Astrocyte (in vitro differentiated cells and primary cell): ENCODE results near the gene BCL2L14. TPM values are rescaled to one million over a fixed set of nuclear protein-coding genes. Genes with fewer than 3 reads are reported as not detected.
"Not testable (repeated sequence)": the region's sequence is repeated elsewhere in the genome, so short reads cannot be mapped to it uniquely, and the experiment has no call there.

ENCODE experiments used
- DNase-seq: peaks from one replicate; pipeline ENCODE4 v3.0.0-alpha.2; 2010; ENCODE audit warnings: low read depth
- FAIRE-seq: peaks from 2 replicates; lab custom pipeline; 2011; peaks lifted over from hg19 to GRCh38; lab: Jason Lieb, UNC
- H2AFZ ChIP-seq: 2 replicates; pipeline ENCODE4 v1.6.0; 2012; ENCODE audit warnings: low read depth, low read length, inconsistent platforms
- H3K27ac ChIP-seq: 2 replicates; pipeline ENCODE4 v1.5.1; 2011; ENCODE audit warnings: low read depth, low read length, inconsistent platforms
- H3K27me3 ChIP-seq: 2 replicates; pipeline ENCODE4 v1.6.0; 2011; ENCODE audit warnings: low read length, inconsistent platforms; ENCODE audit not compliant: insufficient read depth
- H3K36me3 ChIP-seq: 2 replicates; pipeline ENCODE4 v1.5.1; 2011; ENCODE audit warnings: low read length, inconsistent platforms; ENCODE audit not compliant: insufficient read depth
- H3K4me1 ChIP-seq: 2 replicates; pipeline ENCODE4 v1.5.1; 2011; ENCODE audit warnings: low read length, inconsistent platforms; ENCODE audit not compliant: insufficient read depth
- H3K4me2 ChIP-seq: 2 replicates; pipeline ENCODE4 v1.6.0; 2012; ENCODE audit warnings: low read length, inconsistent platforms
- H3K4me3 ChIP-seq: 2 replicates; pipeline ENCODE4 v1.5.1; 2011; ENCODE audit warnings: low read depth, mild to moderate bottlenecking, low read length, inconsistent platforms; ENCODE audit not compliant: insufficient read depth
- H3K79me2 ChIP-seq: 2 replicates; pipeline ENCODE4 v1.6.0; 2012; ENCODE audit warnings: mild to moderate bottlenecking, low read length, inconsistent platforms; ENCODE audit not compliant: insufficient read depth
- H3K9ac ChIP-seq: 2 replicates; pipeline ENCODE4 v1.6.0; 2012; ENCODE audit warnings: mild to moderate bottlenecking, low read length, inconsistent platforms
- H3K9me3 ChIP-seq: 2 replicates; pipeline ENCODE4 v1.5.1; 2012; ENCODE audit warnings: low read depth, mild to moderate bottlenecking, low read length, inconsistent platforms; ENCODE audit not compliant: insufficient read depth
- H4K20me1 ChIP-seq: 2 replicates; pipeline ENCODE4 v1.6.0; 2012; ENCODE audit warnings: low read length, inconsistent platforms; ENCODE audit not compliant: insufficient read depth
- H3K27ac Mint-ChIP-seq: one replicate; pipeline ENCODE4 v1.8.0; 2021; ENCODE audit warnings: mild to moderate bottlenecking, mixed read lengths; ENCODE audit not compliant: unreplicated experiment
- H3K27me3 Mint-ChIP-seq: one replicate; pipeline ENCODE4 v1.8.0; 2021; ENCODE audit warnings: low read depth, mixed read lengths; ENCODE audit not compliant: unreplicated experiment
- H3K36me3 Mint-ChIP-seq: one replicate; pipeline ENCODE4 v1.8.0; 2021; ENCODE audit warnings: low read depth, mixed read lengths; ENCODE audit not compliant: unreplicated experiment
- H3K4me1 Mint-ChIP-seq: one replicate; pipeline ENCODE4 v1.8.0; 2021; ENCODE audit warnings: low read depth, mixed read lengths; ENCODE audit not compliant: unreplicated experiment
- H3K4me3 Mint-ChIP-seq: one replicate; pipeline ENCODE4 v1.8.0; 2021; ENCODE audit warnings: mild to moderate bottlenecking, moderate library complexity, mixed read lengths; ENCODE audit not compliant: unreplicated experiment
- H3K9me3 Mint-ChIP-seq: one replicate; pipeline ENCODE4 v1.8.0; 2021; ENCODE audit warnings: mild to moderate bottlenecking, mixed read lengths; ENCODE audit not compliant: unreplicated experiment
- CTCF ChIP-seq: IDR thresholded peaks from 2 replicates; pipeline ENCODE4 v1.5.1; 2011; ENCODE audit warnings: low read depth, mild to moderate bottlenecking, inconsistent platforms, low read length, moderate library complexity; ENCODE audit not compliant: insufficient read depth
- EZH2 ChIP-seq: IDR thresholded peaks from 2 replicates; pipeline ENCODE4 v1.6.1; 2012; ENCODE audit warnings: mild to moderate bottlenecking, low read length, inconsistent platforms; ENCODE audit not compliant: insufficient read depth
- total RNA-seq: library from RNA; stranded (reverse); gene quantifications from 2 replicates; pipeline ENCODE4 v1.2.1, GENCODE V29; 2021

The BCL2L14 gene
- total RNA-seq, 1 donor from 2014 or later = not detected

- Mint-ChIP-seq H3K27me3 (no peaks in the 10 kb centered on the region), H3K4me3 (no peak overlapping the region), H3K9me3 (no peaks in the 10 kb centered on the region), H3K27ac (no peak overlapping the region), H3K36me3 (peaks cover 4% of the 10 kb centered on the region), H3K4me1 (peaks cover 6% of the 10 kb centered on the region)
- Histone ChIP-seq H2AFZ (no peak overlapping the region), H4K20me1 (no peaks in the 10 kb centered on the region), H3K79me2 (no peaks in the 10 kb centered on the region), H3K27ac (no peak overlapping the region), H3K4me3 (no peak overlapping the region), H3K9me3 (no peaks in the 10 kb centered on the region), H3K4me1 (no peaks in the 10 kb centered on the region), H3K9ac (no peak overlapping the region), H3K4me2 (no peak overlapping the region), H3K36me3 (peaks cover 6% of the 10 kb centered on the region), H3K27me3 (no peaks in the 10 kb centered on the region)
- DNase-seq (no peak), FAIRE-seq (no peak)
- no peak for TF ChIP-seq CTCF
- no peak for TF ChIP-seq EZH2
These were observed 67.7 kb downstream of the BCL2L14 start for GRCh38 chr12:12138203-12139154.

DNA sequence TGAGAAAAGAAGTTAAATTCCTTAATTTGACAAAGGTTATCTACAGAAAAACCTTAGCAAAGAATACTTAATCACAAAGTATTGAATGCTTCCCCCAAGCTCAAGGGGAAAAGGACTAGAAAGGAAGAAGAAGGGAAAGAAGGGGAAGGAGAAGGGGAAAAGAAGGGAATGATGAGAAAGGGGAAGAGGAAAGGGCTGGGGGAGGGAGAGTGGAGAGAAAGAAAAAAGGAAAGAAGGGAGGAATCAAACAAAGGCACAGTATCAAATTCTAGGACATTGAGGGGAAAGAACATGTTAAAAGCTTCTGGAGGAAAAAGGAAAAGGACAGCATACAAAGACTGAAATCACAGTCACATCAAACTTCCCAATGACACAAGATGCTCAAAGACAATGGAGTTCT lies 70.3 kb downstream of the BCL2L14 start:
- no peak overlapping the region for H3K4me3 ChIP-seq
- no peaks in the 10 kb centered on the region for H3K9me3 ChIP-seq
- H4K20me1 ChIP-seq = no peaks in the 10 kb centered on the region
- H3K9ac ChIP-seq = no peak overlapping the region
- H3K4me2 ChIP-seq = no peak overlapping the region
- H3K36me3 ChIP-seq = peaks cover 2% of the 10 kb centered on the region
- peaks cover 6% of the 10 kb centered on the region for H3K4me1 Mint-ChIP-seq
- no peaks in the 10 kb centered on the region for H3K79me2 ChIP-seq
- TF ChIP-seq CTCF (no peak), EZH2 (no peak)
- no peak overlapping the region for H2AFZ ChIP-seq
- no peak overlapping the region for H3K27ac Mint-ChIP-seq
- DNase-seq = no peak
- no peaks in the 10 kb centered on the region for H3K4me1 ChIP-seq
- H3K27me3 Mint-ChIP-seq = no peaks in the 10 kb centered on the region
- H3K4me3 Mint-ChIP-seq = no peak overlapping the region
- no peak for FAIRE-seq
- no peak overlapping the region for H3K27ac ChIP-seq
- H3K9me3 Mint-ChIP-seq = no peaks in the 10 kb centered on the region
- no peaks in the 10 kb centered on the region for H3K27me3 ChIP-seq
- H3K36me3 Mint-ChIP-seq = peaks cover 6% of the 10 kb centered on the region

DNA sequence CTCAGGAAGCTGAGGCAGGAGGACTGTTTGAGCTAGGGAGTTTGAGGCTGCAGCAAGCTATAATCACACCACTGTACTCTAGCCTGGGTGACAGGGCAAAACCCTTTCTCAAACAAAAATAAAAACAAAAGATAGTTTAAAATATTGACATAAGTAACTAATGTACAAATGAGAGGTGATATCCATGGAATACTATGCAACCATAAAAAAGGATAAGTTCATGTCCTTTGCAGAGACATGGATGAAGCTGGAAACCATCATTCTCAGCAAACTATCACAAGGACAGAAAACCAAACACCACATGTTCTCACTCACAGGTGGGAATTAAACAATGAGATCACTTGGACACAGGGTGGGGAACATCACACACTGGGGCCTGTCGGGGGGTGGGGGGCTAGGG lies 73.8 kb downstream of the BCL2L14 start:
- FAIRE-seq, H3K4me3 Mint-ChIP-seq, H2AFZ ChIP-seq, DNase-seq, H3K79me2 ChIP-seq, H4K20me1 ChIP-seq, H3K36me3 Mint-ChIP-seq, H3K4me3 ChIP-seq, H3K36me3 ChIP-seq, H3K9me3 Mint-ChIP-seq, H3K9ac ChIP-seq, H3K4me1 Mint-ChIP-seq, H3K27me3 ChIP-seq, H3K9me3 ChIP-seq, H3K27me3 Mint-ChIP-seq, H3K27ac ChIP-seq, H3K27ac Mint-ChIP-seq, H3K4me1 ChIP-seq, H3K4me2 ChIP-seq: not testable (repeated sequence)
